ENCODE data around the gene TENT4B. TPM values are rescaled to one million over a fixed set of nuclear protein-coding genes. Genes with fewer than 3 reads are reported as not detected.

The TENT4B gene
- total RNA-seq, 1 experiment from 2014 or later = 6.1 TPM

DNA sequence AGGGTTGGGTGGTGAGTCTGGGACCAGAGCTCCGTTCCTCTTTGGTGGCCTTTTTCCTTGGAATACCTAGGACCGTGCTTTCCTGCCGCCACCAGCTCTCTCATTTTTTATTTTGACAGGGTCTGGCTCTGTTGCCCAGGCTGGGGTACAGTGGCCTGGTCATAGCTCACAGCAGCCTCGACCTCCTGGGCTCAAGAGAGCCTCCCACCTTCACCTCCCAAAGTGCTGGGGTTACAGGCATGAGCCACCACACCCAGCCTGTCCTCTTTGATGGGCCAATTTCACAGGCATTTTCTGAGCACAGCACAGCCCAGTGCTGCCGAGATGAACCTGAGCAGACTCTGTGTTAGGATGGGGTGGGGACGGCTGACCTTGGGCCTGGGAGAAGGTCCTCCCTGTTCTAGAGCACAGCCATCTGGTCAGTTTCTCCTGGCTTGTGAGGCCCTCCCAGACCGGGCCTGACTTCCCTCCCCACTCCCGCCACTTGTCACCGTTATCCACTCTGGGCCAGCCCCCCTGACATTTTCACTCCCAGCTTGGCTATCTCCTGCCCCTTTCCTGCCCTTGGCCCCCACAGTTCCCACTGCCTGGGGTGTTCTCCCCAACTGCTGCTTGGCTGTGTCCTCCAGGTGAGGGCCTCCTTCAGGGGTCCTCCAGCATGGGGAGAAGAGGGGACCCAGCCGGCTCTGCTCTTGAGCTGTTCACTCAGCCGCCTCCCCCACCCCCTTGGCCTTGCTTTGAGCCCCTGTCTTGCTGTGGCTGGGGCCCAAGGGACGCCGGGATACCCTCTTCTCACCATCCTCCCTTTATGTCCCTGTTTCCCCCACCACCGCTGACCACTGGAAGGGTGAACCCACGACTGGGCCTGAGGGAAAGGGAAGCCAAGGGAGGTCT, 118.3 kb downstream of the TENT4B start:
- no peak for DNase-seq (ENCODE audit: low spot score)

DNA sequence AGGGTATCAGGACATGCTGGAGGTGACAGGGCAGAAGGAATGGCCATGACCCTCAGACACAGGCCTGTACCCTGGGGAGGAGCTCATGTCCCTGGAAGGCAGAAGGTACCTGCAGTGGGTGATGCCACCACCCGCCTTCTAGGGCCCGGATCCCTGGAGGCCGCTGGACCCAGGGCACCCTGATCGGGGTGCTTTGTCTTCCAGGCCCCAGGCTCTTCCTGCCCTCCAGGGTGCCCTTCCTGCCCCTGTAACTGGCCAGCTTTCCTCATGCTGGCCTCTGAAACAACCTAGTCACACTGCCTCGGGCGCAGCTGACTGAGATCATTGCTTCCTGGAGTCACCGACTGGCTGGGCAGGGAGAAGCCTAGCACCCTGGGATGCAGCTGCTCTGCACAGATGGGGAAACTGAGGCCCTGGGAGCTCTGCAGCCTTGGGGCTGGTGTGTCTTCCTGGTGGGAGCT, 119.0 kb downstream of the TENT4B start:
- no peak for DNase-seq (ENCODE audit: low spot score)

DNA sequence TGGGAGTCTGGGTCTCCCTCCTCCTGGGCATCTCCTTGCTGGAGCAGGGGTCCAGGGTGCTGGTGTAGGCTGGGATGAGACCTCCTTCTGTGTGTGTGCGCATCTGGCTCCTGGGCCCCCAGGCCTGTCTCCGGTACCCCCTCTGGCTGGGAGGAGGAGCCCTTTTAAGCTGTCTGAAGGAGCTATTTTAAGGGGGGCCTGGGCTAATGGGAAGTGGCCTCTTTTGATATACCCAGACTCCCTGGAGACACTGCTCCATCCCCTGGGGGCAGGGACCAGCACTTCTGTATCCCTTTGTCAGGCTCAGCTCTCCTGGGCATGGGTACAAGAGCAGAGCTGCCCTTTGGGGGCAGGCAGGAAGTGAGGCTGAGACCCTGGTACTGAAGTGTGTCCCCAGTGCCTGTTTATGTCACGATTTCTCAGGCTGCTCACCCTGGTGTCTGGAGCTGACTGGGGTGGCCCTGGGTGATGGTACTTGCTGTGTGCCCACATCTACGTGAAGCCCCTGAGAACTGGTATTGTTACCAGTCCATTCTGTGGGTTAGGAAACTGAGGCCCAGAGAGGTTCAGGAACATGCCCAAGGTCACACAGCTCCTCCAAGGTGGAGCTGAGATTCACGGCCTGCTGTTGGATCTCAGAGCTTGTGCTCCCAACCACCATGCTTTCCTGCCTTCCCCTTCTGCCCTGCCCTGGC, 119.7 kb downstream of the TENT4B start:
- no peak for DNase-seq (ENCODE audit: low spot score)

DNA sequence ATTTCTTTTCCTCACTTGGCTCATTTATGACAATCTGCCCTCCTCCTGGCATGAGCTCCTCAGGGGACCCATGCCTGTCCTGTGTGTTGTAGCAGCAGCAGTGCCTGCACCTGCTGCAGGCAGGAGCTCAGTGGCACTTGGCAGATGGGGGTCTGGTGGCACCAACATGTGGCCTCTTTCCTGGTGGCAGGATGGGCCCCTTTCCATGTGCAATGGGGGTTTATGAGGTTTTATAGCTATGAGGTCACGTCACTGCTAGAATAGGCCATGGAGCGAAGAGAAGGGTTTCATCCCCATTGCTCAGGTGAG, 120.2 kb downstream of the TENT4B start:
- no peak for DNase-seq (ENCODE audit: low spot score)

DNA sequence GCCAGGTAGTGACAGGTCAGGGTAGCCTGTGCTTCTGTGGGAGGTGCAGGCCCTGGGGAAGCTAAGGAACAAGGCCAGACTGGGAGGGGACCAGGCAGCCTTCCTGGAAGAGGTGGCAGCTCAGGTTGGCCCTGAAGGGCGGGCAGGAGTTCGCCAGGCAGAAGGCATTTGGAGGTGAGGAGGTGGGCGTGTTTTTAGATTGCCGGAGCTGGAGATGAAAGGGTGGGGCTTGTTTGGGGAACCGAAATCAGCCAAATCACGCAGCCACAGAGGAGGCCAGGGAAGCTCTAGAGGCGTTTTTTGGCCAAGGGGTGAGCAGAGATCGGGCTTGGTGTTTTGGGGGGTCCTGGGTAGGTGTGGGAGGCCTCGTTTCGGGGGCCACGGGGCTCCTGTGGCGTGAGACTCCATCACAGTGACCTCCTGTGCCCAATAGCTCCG, 120.8 kb downstream of the TENT4B start:
- no peak for DNase-seq (ENCODE audit: low spot score)

DNA sequence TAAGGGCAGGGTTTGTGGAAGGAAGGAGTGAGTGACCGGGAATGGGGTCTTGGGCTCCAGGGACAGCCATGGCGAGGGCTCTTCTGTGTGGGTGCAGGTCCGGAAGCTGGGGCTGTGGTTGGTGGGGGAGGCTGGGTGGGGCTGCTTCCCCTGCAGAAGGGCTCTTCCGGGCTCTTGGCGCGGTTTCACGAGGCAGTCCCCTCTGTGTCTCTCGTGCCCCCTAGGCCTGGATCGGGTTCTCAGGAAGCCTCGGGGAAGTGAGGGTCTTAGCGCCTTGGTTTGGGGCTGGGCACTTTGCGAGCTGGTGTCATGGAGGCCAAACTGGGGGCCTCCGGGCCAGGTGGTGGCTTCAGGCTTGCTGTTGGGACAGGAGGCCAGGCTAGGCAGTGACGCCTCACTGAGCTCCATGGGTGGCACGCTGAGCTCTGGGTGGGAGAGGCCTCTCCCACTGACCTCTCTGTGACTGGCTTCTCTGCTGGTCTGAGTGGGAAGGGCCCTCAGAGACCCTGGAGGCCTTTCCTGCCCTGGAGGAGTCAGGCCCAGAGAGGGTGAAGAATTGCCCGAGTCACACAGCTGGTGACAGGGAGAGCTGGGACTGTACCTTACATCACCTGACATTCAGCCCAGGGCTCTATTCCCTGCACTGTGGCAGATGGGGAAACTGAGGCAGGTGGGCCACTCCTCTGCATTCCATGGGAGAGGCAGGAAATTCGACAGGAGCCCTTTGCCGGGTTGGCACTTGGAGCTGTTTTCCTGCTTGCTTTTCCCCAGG, 121.4 kb downstream of the TENT4B start:
- DNase-seq (ENCODE audit: low spot score) = no peak

DNA sequence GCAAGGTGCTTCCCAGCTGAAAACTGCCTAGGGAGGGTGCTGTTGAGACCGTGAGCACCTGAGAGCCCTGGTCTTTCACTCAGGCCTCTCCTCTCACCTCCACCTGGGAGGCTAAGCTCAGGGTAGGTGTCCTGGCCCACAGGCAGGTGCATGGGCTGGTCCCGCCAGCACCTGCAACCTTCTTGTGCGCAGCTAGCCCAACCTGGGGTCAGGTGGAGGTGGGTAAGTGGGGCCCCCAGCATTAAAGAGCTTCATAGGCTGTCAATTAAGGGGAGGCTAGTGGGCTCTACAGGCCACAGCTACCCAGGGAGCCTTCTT, 122.0 kb downstream of the TENT4B start:
- DNase-seq (ENCODE audit: low spot score) = no peak

DNA sequence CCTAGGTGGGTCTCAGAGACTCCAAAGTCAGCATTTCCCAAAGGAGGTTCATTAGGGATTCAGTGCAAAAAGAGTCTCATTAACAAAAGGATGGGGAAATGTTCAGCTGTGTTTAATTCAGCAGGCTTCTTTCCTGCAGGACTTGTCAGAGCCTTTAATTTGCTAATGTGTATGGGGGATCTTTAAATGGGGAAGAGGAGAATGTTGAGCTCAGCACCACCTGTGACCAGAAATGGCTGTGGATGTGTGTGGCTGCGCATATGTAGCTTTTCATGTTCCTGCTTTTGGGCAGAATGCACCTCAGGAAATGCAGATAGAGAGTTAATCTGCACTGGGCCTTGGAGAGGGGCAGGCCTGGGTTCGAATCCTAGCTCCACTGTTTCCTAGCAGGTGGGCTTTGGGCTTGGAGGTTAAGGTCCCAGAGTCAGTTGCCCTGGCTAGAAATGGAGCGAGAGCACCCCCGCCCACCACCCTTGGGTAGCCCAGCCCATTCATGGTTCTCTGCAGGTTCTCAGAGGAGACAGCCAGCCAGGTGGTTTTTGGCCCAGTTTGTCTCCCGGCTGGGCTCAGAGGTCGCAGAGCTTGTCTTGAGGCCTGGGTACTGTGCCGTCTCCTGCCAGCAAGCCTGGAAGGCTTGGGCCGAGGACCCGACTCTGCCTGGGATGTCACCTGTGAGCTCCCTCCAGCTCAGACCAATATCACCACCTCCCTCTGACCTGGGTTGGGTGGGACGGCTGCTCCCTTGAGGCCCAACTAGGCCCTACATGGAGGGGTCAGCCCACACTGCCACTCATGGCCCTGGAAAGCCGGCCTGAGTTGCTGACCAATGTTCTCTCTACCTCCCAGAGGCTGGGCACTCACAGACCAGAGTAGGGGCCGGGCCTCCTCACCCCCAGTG, 122.6 kb downstream of the TENT4B start:
- DNase-seq (ENCODE audit: low spot score) = no peak

DNA sequence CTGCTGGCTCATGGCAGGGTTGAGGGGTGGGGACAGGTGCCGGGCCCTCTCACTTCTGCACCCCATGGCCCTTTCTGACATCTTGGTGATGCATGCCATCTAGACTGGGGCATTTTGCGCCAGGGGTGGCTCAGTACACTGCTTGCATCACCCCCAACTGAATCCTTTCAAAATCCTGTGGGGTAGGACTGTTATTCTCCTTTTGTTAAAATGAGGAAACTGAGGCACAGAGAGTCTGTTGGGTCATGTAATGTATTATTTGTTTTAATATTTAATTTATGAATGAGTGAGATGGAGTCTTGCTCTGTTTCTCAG, 123.2 kb downstream of the TENT4B start:
- no peak for DNase-seq (ENCODE audit: low spot score)

DNA sequence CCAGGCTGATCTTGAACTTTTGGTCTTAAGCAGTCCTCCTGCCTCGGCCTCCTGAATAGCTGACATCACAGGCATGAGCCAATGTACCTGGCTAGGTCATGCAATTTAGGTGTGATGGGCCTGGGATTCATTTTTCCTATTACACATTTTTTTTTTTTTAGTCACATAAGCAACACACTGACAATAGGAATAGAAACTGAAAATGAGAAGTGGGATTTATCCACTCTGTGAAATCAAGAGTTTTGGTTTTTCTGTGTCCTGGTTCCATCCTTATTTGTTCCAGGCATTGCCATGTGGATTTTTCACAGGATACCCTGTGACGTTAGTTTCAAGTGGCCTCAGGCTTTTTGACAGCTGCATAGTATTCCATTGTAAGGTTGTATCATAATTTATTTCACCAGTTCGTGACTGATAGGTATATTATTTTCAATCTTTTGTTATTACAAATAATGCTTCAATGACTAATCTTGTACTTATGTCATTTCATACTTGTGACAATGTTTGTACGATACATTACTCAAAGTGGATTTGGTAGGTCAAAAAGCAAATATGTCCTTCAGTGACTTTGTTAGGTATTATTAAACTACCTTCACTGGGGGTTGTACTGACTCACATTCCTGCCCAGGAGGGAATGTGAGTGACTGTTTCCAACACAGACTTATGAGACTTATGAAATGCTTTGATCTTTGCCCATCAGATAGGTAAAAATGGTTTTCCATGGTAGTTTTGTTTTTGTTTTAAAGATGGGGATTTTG, 123.9 kb downstream of the TENT4B start:
- DNase-seq (ENCODE audit: low spot score) = no peak

DNA sequence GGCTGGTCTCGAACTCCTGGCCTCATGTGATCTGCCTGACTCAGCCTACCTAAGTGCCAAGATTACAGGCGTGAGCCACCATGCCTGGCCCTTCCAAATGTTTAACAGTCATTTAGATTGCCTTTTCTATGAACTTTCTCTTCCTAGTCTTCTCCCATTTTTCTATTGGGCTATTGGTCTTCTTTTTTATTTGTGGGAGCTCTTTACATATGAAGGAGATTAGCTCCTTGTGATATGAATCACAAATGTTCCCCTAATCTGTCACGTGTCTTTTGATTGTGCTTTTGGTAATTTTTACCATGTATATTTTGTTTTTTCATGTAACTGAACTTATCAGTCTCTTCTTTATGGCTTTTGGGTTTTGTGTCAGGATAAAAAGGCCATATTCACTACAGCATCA, 125.1 kb downstream of the TENT4B start:
- DNase-seq (ENCODE audit: low spot score) = no peak

DNA sequence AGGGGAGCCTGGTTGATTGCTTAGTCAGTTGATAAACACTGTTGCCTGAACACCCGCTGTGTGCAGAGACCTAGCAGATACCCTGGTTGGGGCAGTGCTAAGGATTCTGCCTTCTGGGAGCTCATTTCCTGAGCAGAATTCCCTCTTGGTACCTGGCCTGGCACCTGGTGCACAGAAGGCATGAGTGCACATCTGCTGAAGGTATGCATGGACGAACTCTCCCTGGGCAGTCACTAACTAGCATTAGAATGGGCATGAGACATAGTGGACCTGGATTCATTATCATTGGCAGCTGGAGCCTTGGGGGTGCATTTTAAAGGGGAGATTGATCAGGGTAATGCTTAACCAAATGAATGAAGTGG, 126.4 kb downstream of the TENT4B start:
- no peak for DNase-seq (ENCODE audit: low spot score)

DNA sequence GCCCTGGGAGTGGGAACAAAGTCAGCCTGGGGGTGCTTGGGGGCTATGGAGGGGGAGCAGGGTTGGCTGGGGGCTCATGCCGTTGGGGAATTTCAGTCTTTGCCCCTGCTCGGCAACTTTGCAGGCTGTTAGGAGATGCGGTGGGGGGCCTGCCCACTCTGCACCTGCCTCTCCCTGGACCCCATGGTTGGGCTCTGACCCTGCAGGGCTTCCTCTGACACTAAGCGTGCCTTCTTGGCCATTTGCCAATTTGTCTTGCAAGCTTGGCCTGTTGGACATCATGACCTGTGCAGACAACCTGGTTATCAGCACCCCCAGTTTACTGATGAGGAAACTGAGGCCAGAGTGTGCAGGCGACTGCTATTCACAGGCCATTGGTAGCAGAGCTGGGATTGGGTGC, 127.8 kb downstream of the TENT4B start:
- DNase-seq (ENCODE audit: low spot score) = no peak

Other genes starting within 250 kb of the TENT4B start
- 24.3 and 34.1 TPM in 2 replicates for gene CNEP1R1, start 128.1 kb upstream of the TENT4B start, total RNA-seq (2014; rRNA removed; shearing (Covaris generic))
- gene HEATR3, start 87.3 kb upstream of the TENT4B start, total RNA-seq (2014; rRNA removed; shearing (Covaris generic)) = 13.7 and 14.6 TPM in 2 replicates
- 28.8 and 41.6 TPM in 2 replicates for gene ADCY7, start 113.2 kb downstream of the TENT4B start, total RNA-seq (2014; rRNA removed; shearing (Covaris generic))
- 34.7 and 43.8 TPM in 2 replicates for gene BRD7, start 215.7 kb downstream of the TENT4B start, total RNA-seq (2014; rRNA removed; shearing (Covaris generic))